Jurkat, Clone E6-1 (cell line): Measurements from ENCODE around the gene ORM1.

Experiments used
- DNase-seq: peaks from one replicate; pipeline ENCODE4 v3.0.0-alpha.2; 2011; ENCODE audit warnings: low read depth, low spot score
- H3K4me3 ChIP-seq: 2 replicates; pipeline ENCODE4 v1.5.1; 2011; ENCODE audit warnings: mild to moderate bottlenecking, low read length, control low read depth, moderate library complexity

The ORM1 gene

GRCh38 chr9:114336157-114336556 lies 13.3 kb downstream of the ORM1 start:
- H3K4me3 ChIP-seq = no peak overlapping the region
- no peak for DNase-seq

- H3K4me3 ChIP-seq = no peak overlapping the region
- DNase-seq = no peak
These were observed 13.9 kb downstream of the ORM1 start for GRCh38 chr9:114336699-114337395.

GRCh38 chr9:114338187-114338586 lies 15.3 kb downstream of the ORM1 start:
- H3K4me3 ChIP-seq = no peak overlapping the region
- no peak for DNase-seq

- DNase-seq = peak; percentile 30
These were observed 16.4 kb downstream of the ORM1 start for GRCh38 chr9:114339130-114339908.

GRCh38 chr9:114341152-114341830 lies 18.4 kb downstream of the ORM1 start:
- DNase-seq = no peak
- no peak overlapping the region for H3K4me3 ChIP-seq

More at GRCh38 chr9:114339130-114339908, 16.4 kb downstream of the ORM1 start:
- no peak overlapping the region for H3K4me3 ChIP-seq

GRCh38 chr9:114341991-114342390 lies 19.1 kb downstream of the ORM1 start:
- H3K4me3 ChIP-seq = no peak overlapping the region
- no peak for DNase-seq

- H3K4me3 ChIP-seq = no peak overlapping the region
These were observed 20.0 kb downstream of the ORM1 start for GRCh38 chr9:114342755-114343440.

GRCh38 chr9:114343471-114344187 lies 20.7 kb downstream of the ORM1 start:
- no peak for DNase-seq
- H3K4me3 ChIP-seq = no peak overlapping the region

More at GRCh38 chr9:114342755-114343440, 20.0 kb downstream of the ORM1 start:
- no peak for DNase-seq

GRCh38 chr9:114344188-114344566 lies 21.3 kb downstream of the ORM1 start:
- DNase-seq = no peak
- H3K4me3 ChIP-seq = no peak overlapping the region

GRCh38 chr9:114344692-114345091 lies 21.8 kb downstream of the ORM1 start:
- no peak overlapping the region for H3K4me3 ChIP-seq
- DNase-seq = no peak

GRCh38 chr9:114345493-114346065 lies 22.7 kb downstream of the ORM1 start:
- DNase-seq = no peak
- H3K4me3 ChIP-seq = no peak overlapping the region

GRCh38 chr9:114346146-114346545 lies 23.2 kb downstream of the ORM1 start:
- DNase-seq = no peak
- H3K4me3 ChIP-seq = no peak overlapping the region

GRCh38 chr9:114347675-114348074 lies 24.8 kb downstream of the ORM1 start:
- no peak for DNase-seq

GRCh38 chr9:114348261-114348905 lies 25.5 kb downstream of the ORM1 start:
- no peak for DNase-seq
- H3K4me3 ChIP-seq = no peak overlapping the region

More at GRCh38 chr9:114347675-114348074, 24.8 kb downstream of the ORM1 start:
- H3K4me3 ChIP-seq = no peak overlapping the region

GRCh38 chr9:114348906-114349482 lies 26.1 kb downstream of the ORM1 start:
- no peak overlapping the region for H3K4me3 ChIP-seq
- DNase-seq = peak; percentile 62

GRCh38 chr9:114349713-114350480 lies 27.0 kb downstream of the ORM1 start:
- DNase-seq = no peak
- H3K4me3 ChIP-seq = no peak overlapping the region
